Thoracic aorta (tissue), 2 donors: ENCODE data around the gene APP. TPM values are rescaled to one million over a fixed set of nuclear protein-coding genes. Genes with fewer than 3 reads are reported as not detected.

Source experiments
- ATAC-seq: fragments of 150-250 bp; one replicate; pipeline ENCODE4 v1.8.0; 2017; ENCODE audit warnings: low read depth; ENCODE audit not compliant: insufficient number of reproducible peaks, low FRiP score
- DNase-seq: peaks from one replicate; pipeline ENCODE4 v3.0.0-alpha.2; 2020; ENCODE audit warnings: low spot score
- H3K27ac ChIP-seq, 2 donors: fragments of 200-600 bp; sonication (generic); 1 replicate in 1 of 2; 2 replicates in 1 of 2; pipeline ENCODE4 v1.5.1; 2016; ENCODE audit warnings: mild to moderate bottlenecking in 2 of 2, moderate library complexity in 2 of 2
- H3K27me3 ChIP-seq: fragments of 200-600 bp; sonication (generic); replicated peaks from 2 replicates; pipeline ENCODE4 v1.6.0; 2016; ENCODE audit warnings: mild to moderate bottlenecking; ENCODE audit not compliant: insufficient read depth
- H3K36me3 ChIP-seq: fragments of 200-600 bp; sonication (generic); one replicate; pipeline ENCODE4 v1.5.1; 2016
- H3K4me1 ChIP-seq, 2 donors: fragments of 200-600 bp; sonication (generic); 1 replicate in 1 of 2; 2 replicates in 1 of 2; pipeline versions ENCODE4 v1.5.1 to v1.6.0; 2016; ENCODE audit warnings: low read depth in 2 of 2, mild to moderate bottlenecking in 1 of 2; ENCODE audit not compliant: control insufficient read depth in 1 of 2
- H3K4me3 ChIP-seq: fragments of 200-600 bp; sonication (generic); 2 replicates; pipeline ENCODE4 v1.5.1; 2016; ENCODE audit warnings: mild to moderate bottlenecking
- H3K9me3 ChIP-seq: fragments of 200-600 bp; sonication (generic); 2 replicates; pipeline ENCODE4 v1.5.1; 2016
- total RNA-seq, 2 donors: library from RNA; depleted of rRNA; stranded (reverse); fragments of >200 nt; gene quantifications; one replicate each; pipeline versions ENCODE4 v1.1.0 to v1.2.3, GENCODE V29; 2016
- TF ChIP-seq, protein P1 (sequence below): fragments of 200-600 bp; sonication (generic); IDR thresholded peaks from one replicate; pipeline ENCODE4 v1.5.1; 2019; ENCODE audit warnings: antibody characterized with exemption

APP gene
- total RNA-seq, 2 donors from 2014 or later, result 342 to 468 TPM

DNA sequence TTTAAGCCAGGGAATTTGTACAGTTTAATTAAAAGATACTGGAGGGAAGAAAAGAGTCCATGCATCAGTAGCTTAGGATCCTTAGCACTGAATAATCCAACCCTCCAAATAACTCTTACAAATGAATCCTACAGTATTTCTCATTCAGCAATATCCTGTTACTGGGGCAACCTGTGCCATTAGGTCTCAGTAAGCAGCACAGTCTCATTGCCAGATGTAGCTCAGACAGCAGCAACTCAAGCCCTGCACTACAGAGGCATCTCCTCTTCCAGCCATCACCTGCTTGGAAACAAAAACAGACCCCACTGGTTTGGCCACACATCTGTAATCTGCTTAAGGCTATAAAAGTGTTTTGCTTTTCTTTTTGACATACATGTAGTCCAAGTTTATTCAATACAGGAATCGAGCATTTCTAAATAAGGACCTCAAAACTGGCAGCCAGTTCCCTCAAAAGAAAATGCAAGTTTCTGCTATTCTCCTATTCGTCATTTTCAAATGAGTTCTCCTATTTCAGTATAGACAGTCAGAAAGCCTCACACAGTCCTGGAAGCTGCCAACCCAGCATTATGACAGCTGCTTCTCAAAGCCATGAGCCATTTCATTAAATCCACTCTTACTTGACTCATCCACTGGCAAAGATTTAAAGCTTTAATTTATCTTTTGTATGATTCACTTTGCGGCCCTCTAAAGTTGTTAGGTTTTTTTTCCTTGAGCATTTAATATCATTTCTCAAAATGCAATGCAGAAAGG is 129.0 kb downstream of the APP start:
- Histone ChIP-seq H3K27me3 (no peaks in the 10 kb centered on the region), H3K36me3 (no peaks in the 10 kb centered on the region), H3K4me1 (peaks cover 5 to 13% of the 10 kb centered on the region in 2 donors), H3K9me3 (no peaks in the 10 kb centered on the region), H3K27ac (no peak overlapping the region), H3K4me3 (no peak overlapping the region)
- ATAC-seq, result no peak
- no peak for DNase-seq
- TF ChIP-seq, protein P1, sequence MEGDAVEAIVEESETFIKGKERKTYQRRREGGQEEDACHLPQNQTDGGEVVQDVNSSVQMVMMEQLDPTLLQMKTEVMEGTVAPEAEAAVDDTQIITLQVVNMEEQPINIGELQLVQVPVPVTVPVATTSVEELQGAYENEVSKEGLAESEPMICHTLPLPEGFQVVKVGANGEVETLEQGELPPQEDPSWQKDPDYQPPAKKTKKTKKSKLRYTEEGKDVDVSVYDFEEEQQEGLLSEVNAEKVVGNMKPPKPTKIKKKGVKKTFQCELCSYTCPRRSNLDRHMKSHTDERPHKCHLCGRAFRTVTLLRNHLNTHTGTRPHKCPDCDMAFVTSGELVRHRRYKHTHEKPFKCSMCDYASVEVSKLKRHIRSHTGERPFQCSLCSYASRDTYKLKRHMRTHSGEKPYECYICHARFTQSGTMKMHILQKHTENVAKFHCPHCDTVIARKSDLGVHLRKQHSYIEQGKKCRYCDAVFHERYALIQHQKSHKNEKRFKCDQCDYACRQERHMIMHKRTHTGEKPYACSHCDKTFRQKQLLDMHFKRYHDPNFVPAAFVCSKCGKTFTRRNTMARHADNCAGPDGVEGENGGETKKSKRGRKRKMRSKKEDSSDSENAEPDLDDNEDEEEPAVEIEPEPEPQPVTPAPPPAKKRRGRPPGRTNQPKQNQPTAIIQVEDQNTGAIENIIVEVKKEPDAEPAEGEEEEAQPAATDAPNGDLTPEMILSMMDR, result no peak

DNA sequence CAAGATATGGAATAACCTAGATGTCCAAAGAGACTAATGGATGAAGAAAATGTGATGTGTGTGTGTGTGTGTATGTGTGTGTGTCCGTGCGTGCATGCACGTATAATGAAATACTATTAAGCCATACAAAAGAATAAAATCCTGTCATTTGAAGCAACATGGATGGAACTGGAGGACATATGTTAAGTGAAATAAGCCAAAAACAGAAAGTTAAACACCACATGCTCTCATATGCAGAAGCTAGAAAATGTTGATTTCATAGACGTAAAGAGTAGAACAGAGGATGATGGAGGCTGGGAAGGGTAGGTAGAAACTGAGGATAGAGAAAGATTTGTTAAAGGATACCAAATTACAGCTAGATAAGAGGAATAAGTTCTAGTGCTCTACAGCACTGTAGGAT is 133.7 kb downstream of the APP start:
- Histone ChIP-seq H3K27ac (no peak overlapping the region), H3K9me3 (no peaks in the 10 kb centered on the region), H3K4me1 (peaks cover 5 to 11% of the 10 kb centered on the region in 2 donors), H3K36me3 (no peaks in the 10 kb centered on the region), H3K4me3 (no peak overlapping the region), H3K27me3 (no peaks in the 10 kb centered on the region)
- DNase-seq (no peak), ATAC-seq (no peak)
- TF ChIP-seq, protein P1, result no peak

DNA sequence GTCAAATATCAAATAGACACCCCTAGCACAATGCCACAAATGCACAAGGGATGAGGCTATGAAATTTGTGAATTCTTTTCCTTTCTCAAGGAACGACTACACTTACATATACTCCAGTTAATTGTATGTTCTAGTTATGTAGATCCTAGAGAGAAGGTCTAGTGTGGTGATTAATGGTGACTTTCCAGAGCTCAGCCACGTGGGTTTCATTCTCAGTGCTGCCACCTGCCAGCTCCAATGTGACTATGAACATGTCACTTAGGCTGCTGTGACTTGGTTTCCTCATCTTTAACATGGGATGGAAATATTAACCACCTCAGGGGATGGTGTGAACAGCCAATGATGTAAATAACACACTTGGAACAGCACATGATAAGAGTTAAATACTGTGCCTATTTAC is 138.3 kb downstream of the APP start:
- Histone ChIP-seq H3K36me3 (no peaks in the 10 kb centered on the region), H3K9me3 (no peaks in the 10 kb centered on the region), H3K4me3 (no peak overlapping the region), H3K4me1 (no peaks in the 10 kb centered on the region), H3K27ac (no peak overlapping the region), H3K27me3 (no peaks in the 10 kb centered on the region)
- TF ChIP-seq, protein P1, result no peak
- DNase-seq (no peak), ATAC-seq (no peak)

DNA sequence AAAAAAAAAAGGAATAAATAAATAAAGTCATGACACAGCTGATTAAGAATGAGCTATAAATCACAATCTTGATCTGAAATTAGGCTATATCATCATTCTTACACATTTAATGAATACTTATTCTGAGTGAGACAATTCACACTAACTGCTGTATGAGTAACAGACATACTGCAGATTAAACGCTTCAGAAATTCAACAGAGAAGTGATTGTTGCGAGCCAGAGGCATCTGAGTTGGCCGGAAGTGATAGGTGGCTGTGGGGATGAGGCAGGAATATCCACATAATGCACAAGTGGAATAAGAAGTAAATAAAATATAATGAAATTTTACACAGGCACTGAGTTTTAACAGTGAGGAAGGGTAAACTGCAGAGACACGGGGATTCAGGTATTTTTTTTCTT is 142.4 kb downstream of the APP start:
- Histone ChIP-seq H3K27ac (no peak overlapping the region), H3K4me3 (no peak overlapping the region), H3K36me3 (no peaks in the 10 kb centered on the region), H3K9me3 (no peaks in the 10 kb centered on the region), H3K27me3 (no peaks in the 10 kb centered on the region), H3K4me1 (no peaks in the 10 kb centered on the region)
- ATAC-seq (no peak), DNase-seq (no peak)
- TF ChIP-seq, protein P1, result no peak

DNA sequence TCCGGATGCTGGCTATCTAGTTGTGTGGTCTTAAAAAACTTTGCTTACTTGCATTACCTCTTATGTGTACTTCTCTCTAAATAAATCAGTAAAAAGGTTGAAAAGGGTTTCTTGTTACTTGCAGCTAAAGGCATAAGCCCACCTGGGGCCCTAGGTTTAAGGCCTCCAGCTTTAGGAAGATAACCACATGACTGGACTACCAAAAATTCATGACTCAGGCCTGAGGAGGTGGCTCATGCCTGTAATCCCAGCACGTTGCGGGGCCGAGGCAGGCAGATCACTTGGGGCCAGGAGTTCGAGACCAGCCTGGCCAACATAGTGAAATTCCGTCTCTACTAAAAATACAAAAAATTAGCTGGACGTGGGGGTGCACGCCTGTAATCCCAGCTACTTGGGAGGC is 142.9 kb downstream of the APP start:
- TF ChIP-seq, protein P1, result no peak
- no peaks in the 10 kb centered on the region for H3K9me3 ChIP-seq
- H3K4me1 ChIP-seq, result no peaks in the 10 kb centered on the region
- no peak for DNase-seq
- H3K36me3 ChIP-seq, result no peaks in the 10 kb centered on the region
- H3K4me3 ChIP-seq, result no peak overlapping the region
- H3K27me3 ChIP-seq, result no peaks in the 10 kb centered on the region
- no peak overlapping the region for H3K27ac ChIP-seq
- no peak for ATAC-seq
